A673 (cell line): ENCODE measurements around the gene RCHY1.

ENCODE experiments used
- CTCF ChIP-seq: fragments of 300-800, 200-600 bp; sonication (generic); conservative IDR thresholded peaks from 2 replicates; pipeline ENCODE4 v1.5.1; 2017; ENCODE audit warnings: low read depth, mild to moderate bottlenecking, antibody characterized with exemption, low read length, moderate library complexity, mixed read lengths
- EZH2 ChIP-seq: fragments of 200-600 bp; sonication (generic); IDR thresholded peaks from 2 replicates; pipeline ENCODE4 v1.6.1; 2017; ENCODE audit warnings: borderline replicate concordance, low read depth, mild to moderate bottlenecking, mixed read lengths, antibody characterized with exemption, low read length; ENCODE audit not compliant: poor library complexity, severe bottlenecking

GRCh38 chr4:75514949-75515612 is 878 bp upstream of the RCHY1 start:
- TF ChIP-seq CTCF (no peak), EZH2 (no peak)
